ENCODE data around the gene PMS1.
"Not testable (repeated sequence)": the region's sequence is repeated elsewhere in the genome, so short reads cannot be mapped to it uniquely, and the experiment has no call there.

PMS1 gene

GRCh38 chr2:189866296-189866695 lies 82.0 kb downstream of the PMS1 start:
- no peak for DNase-seq

DNA sequence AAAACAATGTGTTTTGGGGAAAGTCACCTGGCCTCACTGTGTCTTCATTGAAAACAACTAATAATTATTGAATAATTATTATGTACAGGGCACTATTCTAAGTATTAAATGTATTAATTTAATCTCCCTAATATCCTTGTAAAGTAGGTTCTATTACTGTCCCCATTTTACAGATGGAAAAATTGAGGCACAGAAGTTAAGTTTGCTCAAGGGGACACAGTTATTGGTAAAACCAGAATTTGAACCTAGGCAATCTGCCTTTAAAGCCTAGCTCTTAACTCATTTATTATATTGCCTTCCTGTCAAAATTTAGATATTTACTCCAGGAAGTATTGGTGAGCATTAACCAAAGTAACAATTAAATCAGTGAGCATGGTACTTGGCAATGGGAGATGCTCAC lies 84.6 kb downstream of the PMS1 start:
- no peak for DNase-seq

DNA sequence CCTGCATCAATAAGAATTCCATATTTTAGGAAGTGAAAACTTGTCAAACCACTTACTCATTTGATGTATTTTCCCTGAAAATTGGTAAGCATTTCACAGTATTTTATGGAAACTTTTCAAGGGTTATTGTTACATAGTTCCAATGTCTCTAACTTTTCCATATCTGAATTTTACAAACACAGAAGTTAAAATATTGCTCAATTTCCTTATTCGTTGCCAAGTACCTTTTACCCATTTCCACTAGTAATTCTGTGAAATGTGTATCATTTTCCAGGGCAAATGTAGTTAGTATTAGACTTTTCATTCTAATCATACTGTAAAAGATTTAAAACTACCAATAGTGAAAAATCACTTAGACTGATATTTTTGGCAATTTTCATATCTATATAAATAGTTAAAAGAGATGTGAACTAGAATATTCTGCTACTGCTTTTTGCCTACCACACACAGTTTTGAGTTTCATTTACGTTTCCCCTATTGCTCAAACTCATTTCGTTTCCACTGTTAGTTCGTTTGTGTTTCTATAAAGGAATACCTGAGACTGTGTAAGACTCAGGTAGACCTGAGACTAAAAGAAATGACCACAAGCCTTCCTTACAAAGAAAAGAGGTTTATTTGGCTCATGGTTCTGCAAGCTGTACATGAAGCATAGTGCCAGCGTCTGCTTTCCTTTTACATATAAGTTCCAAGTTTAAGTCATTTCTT lies 86.3 kb downstream of the PMS1 start:
- no peak for DNase-seq

DNA sequence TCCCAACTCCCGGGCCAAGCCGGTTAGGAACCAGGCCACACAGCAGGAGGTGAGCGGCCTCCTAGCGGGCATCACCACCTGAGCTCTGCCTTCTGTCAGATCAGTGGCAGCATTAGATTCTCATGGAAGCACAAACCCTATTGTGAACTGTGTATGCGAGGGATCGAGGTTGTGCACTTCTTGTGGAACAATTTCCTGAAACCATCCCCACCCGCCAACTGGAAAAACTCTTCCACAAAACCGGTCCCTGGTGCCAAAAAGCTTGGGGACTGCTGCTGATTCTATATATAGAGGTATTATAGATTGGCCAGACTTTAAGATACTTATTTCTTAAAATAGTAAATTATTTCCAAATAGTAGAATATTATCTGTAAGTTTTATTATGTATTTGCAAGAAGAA lies 89.4 kb downstream of the PMS1 start:
- DNase-seq: no peak

DNA sequence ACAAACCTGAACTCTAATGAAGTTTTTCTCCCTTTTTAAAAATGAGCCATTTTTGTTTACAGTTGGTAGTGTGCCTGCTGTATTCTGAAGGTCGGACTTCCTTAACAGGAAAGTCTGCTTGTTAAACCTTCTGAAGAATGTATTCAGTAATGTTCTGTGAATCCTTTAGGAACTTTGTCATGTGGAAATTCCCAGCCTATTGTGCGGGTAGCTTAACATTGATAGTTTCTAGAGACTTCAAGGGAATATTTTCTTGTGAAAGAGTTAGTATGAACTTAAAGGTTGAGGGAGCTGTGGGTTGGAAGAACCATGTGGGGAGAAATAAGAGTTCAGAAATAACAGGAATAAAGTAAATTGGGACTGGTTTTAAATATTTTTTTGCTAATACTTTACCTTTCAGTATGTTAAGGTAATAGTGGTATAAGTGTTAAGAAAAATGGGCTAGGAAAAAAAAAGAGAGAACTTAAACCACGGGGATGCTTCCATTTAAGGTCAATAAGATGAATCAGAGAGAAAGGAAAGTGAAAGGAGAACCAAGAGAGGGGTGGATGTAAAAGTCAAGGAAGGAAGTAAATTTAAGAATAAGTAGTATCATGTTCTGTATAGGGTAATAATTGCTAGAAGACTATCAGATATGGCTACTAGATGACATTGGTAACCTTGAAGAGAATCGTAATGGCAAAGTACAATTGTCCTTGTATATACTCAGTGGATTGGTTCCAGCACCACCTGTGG lies 90.5 kb downstream of the PMS1 start:
- DNase-seq: no peak

DNA sequence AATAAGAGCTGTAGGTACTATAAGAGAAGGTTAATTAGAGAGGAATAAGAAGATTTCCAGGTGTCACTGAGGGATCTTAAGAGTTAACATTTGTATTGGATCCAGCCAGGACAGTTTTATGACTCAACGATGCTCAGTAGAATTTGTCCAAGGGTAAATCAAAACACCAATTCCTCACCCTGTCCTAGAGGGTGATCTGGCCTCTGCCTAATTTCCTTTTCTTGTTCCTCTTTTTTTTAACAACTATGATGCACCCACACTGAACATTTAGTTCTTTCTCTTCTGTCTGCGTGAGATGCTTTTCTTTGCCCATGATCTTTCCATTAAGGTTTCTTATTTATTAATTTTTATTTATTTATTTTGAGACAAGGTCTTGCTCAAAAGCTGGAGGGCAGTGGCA lies 92.0 kb downstream of the PMS1 start:
- no peak for DNase-seq

DNA sequence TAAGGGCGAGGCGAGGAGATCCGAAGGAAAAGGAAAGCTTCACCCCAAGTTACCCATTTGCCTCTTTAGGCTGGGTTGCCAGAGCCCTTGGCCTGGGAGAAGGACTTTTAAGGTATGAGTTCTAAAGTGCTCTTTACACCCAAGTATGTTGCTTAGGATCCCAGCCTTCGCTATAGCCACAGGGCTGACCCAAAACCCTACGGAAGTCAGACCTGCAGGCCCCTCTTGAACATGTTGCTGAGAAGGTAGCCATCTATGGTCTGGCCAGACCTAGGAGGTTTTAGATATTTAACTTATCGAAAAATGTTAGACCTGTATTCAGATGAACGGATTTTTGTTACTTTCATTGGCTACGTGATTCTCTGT lies 95.4 kb downstream of the PMS1 start:
- no peak for DNase-seq

DNA sequence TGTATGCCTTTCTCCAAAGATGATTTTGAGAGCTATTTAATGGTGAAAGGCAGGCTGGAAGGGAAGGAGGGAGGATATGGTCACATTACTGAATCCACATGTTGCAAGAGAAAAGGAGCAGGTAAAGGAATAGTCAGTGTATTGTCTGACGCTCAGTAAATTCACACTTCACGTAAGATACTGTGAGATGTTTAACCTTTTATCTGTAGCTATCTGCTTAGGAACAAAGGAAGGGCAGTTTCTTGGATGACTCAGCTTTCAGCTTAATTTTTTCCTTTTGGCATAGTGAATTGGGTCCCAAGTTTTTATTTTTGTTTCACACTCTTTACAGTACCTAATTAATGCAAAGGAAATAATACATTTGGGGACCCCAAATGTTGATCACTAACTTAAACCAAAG lies 96.2 kb downstream of the PMS1 start:
- no peak for DNase-seq

- no peak for DNase-seq
Observed at GRCh38 chr2:189880832-189881492, 96.7 kb downstream of the PMS1 start.

GRCh38 chr2:189885368-189885767 lies 101.1 kb downstream of the PMS1 start:
- no peak for DNase-seq

GRCh38 chr2:189892546-189893294 lies 108.5 kb downstream of the PMS1 start:
- DNase-seq: not testable (repeated sequence)

- no peak for DNase-seq
Observed at GRCh38 chr2:189896809-189897208, 112.6 kb downstream of the PMS1 start.

- DNase-seq: no peak
Observed at GRCh38 chr2:189899101-189899500, 114.9 kb downstream of the PMS1 start.

DNA sequence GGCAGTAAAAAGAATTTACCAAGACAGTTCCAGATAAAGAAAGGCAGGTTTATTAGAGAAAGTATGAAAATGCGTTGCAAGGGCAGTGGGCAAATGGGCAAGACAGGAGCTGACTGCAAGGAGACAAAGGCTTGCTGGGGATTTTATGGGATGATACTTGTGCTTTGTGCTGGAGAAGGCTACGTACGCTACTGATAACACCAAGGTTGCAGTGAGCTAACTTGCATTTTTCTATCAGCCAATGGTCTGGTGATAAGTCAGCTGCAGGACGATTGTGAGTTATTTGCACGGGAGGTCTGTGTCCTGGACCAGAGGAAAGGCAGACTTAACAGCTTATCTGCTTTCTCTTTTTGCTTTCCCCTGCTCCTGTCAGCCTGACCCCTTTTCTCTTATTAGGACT lies 116.5 kb downstream of the PMS1 start:
- no peak for DNase-seq

- DNase-seq: no peak
Observed at GRCh38 chr2:189901664-189902063, 117.4 kb downstream of the PMS1 start.

GRCh38 chr2:189913821-189914220 lies 129.6 kb downstream of the PMS1 start:
- peak; percentile 4 for DNase-seq

DNA sequence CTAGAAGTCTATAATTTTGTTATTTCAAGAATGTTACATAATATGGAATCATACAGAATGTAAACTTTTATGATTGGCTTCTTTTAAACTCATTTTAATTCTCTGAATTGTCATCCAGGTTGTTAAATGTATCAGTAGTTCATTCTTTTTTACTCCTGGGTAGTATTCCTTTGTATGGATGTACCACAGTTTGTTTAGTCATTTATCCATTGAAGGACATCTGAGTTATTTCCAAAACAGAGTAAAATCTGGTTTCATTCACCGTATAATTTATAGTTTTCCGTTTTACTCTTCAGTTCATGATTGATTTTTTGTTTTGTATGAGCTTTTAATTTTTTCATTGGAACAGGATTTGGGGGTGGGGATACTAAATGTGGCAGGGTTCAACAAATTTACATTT lies 132.4 kb downstream of the PMS1 start:
- no peak for DNase-seq
